KMS-11 (cell line): Measurements from ENCODE around the gene RRM1.
"Not testable (repeated sequence)": the region's sequence is repeated elsewhere in the genome, so short reads cannot be mapped to it uniquely, and the experiment has no call there.

Source experiments
- H2AFZ ChIP-seq: fragments of 200-600 bp; sonication (generic); 2 replicates; pipeline ENCODE4 v1.6.1; 2016; ENCODE audit warnings: antibody characterized with exemption, mixed run types, low read depth
- H3K27ac ChIP-seq: fragments of 200-600 bp; sonication (generic); 2 replicates; pipeline ENCODE4 v1.6.1; 2016; ENCODE audit warnings: mild to moderate bottlenecking, mixed run types
- H3K27me3 ChIP-seq: fragments of 200-600 bp; sonication (generic); 2 replicates; pipeline ENCODE4 v1.6.1; 2017; ENCODE audit warnings: mild to moderate bottlenecking, low read depth, mixed run types, moderate library complexity; ENCODE audit not compliant: insufficient read depth
- H3K36me3 ChIP-seq: fragments of 200-600 bp; sonication (generic); 2 replicates; pipeline ENCODE4 v1.6.1; 2017; ENCODE audit warnings: mild to moderate bottlenecking, mixed run types; ENCODE audit not compliant: insufficient read depth
- H3K4me1 ChIP-seq: fragments of 200-600 bp; sonication (generic); 2 replicates; pipeline ENCODE4 v1.6.1; 2016; ENCODE audit warnings: mild to moderate bottlenecking, low read depth, mixed run types; ENCODE audit not compliant: poor library complexity, severe bottlenecking
- H3K4me2 ChIP-seq: fragments of 200-600 bp; sonication (generic); 2 replicates; pipeline ENCODE4 v1.7.0; 2016; ENCODE audit warnings: mild to moderate bottlenecking, mixed run types
- H3K4me3 ChIP-seq: fragments of 200-600 bp; sonication (generic); IDR thresholded peaks from 2 replicates; pipeline ENCODE4 v1.6.1; 2017; ENCODE audit warnings: low read depth, low read length, mixed read lengths; ENCODE audit not compliant: insufficient read depth
- H3K79me2 ChIP-seq: fragments of 200-600 bp; sonication (generic); 2 replicates; pipeline ENCODE4 v1.6.1; 2016; ENCODE audit warnings: low read depth, mixed run types; ENCODE audit not compliant: insufficient read depth
- H3K9ac ChIP-seq: fragments of 200-600 bp; sonication (generic); 2 replicates; pipeline ENCODE4 v1.6.1; 2016; ENCODE audit warnings: mild to moderate bottlenecking, mixed run types
- H4K20me1 ChIP-seq: fragments of 200-600 bp; sonication (generic); 2 replicates; pipeline ENCODE4 v1.6.1; 2016; ENCODE audit warnings: mild to moderate bottlenecking, mixed run types; ENCODE audit not compliant: insufficient read depth
- CTCF ChIP-seq: fragments of 200-600 bp; sonication (generic); conservative IDR thresholded peaks from 2 replicates; pipeline ENCODE4 v1.6.1; 2017; ENCODE audit warnings: low read depth, mild to moderate bottlenecking, antibody characterized with exemption, low read length, moderate library complexity, mixed read lengths

RRM1 gene

GRCh38 chr11:4164884-4165590 lies 70.4 kb downstream of the RRM1 start:
- no peaks in the 10 kb centered on the region for H4K20me1 ChIP-seq
- no peak overlapping the region for H2AFZ ChIP-seq
- H3K27ac ChIP-seq = no peak overlapping the region
- no peaks in the 10 kb centered on the region for H3K79me2 ChIP-seq
- H3K9ac ChIP-seq = no peak overlapping the region
- peaks cover 3% of the 10 kb centered on the region for H3K4me1 ChIP-seq
- H3K4me2 ChIP-seq = no peak overlapping the region
- no peaks in the 10 kb centered on the region for H3K36me3 ChIP-seq
- TF ChIP-seq CTCF = no peak
- no peak overlapping the region for H3K4me3 ChIP-seq
- H3K27me3 ChIP-seq = no peaks in the 10 kb centered on the region

- H2AFZ ChIP-seq = no peak overlapping the region
- no peaks in the 10 kb centered on the region for H3K27me3 ChIP-seq
- H3K4me1 ChIP-seq = peaks cover 3% of the 10 kb centered on the region
- no peaks in the 10 kb centered on the region for H4K20me1 ChIP-seq
- H3K36me3 ChIP-seq = no peaks in the 10 kb centered on the region
- no peak overlapping the region for H3K9ac ChIP-seq
- no peak overlapping the region for H3K4me2 ChIP-seq
- no peaks in the 10 kb centered on the region for H3K79me2 ChIP-seq
- TF ChIP-seq CTCF = no peak
- H3K4me3 ChIP-seq = no peak overlapping the region
- no peak overlapping the region for H3K27ac ChIP-seq
These were observed 72.7 kb downstream of the RRM1 start for GRCh38 chr11:4167292-4167691.

GRCh38 chr11:4167758-4168157 lies 73.2 kb downstream of the RRM1 start:
- Histone ChIP-seq H3K4me3 (no peak overlapping the region), H3K79me2 (no peaks in the 10 kb centered on the region), H3K4me1 (peaks cover 3% of the 10 kb centered on the region), H2AFZ (no peak overlapping the region), H3K27ac (no peak overlapping the region), H3K4me2 (no peak overlapping the region), H3K27me3 (no peaks in the 10 kb centered on the region), H3K36me3 (no peaks in the 10 kb centered on the region), H3K9ac (no peak overlapping the region), H4K20me1 (no peaks in the 10 kb centered on the region)
- TF ChIP-seq CTCF = no peak

GRCh38 chr11:4175620-4176350 lies 81.2 kb downstream of the RRM1 start:
- not testable (repeated sequence) for H3K4me3 ChIP-seq, H3K36me3 ChIP-seq, H3K4me1 ChIP-seq, H3K4me2 ChIP-seq, H3K27ac ChIP-seq, H4K20me1 ChIP-seq, H3K9ac ChIP-seq, H3K27me3 ChIP-seq, H2AFZ ChIP-seq, H3K79me2 ChIP-seq
